ENCODE data around the gene SMCHD1. TPM values are rescaled to one million over a fixed set of nuclear protein-coding genes. Genes with fewer than 3 reads are reported as not detected.

SMCHD1 gene
- total and polyA plus RNA-seq, 2 experiments from 2014 or later: 7.7 to 39.0 TPM

GRCh38 chr18:2850816-2851215 is 195.3 kb downstream of the SMCHD1 start:
- ATAC-seq (no peak), DNase-seq (ENCODE audit: low spot score) (no peak)
- Histone ChIP-seq H4K20me1 (replicated peaks; ENCODE audit: insufficient read depth) (no peaks in the 10 kb centered on the region), H3K79me2 (replicated peaks; ENCODE audit: insufficient read depth) (no peaks in the 10 kb centered on the region), H3K4me3 (no peak overlapping the region), H3K9me2 (ENCODE audit: insufficient read depth) (no peaks in the 10 kb centered on the region), H3K36me3 (ENCODE audit: insufficient read depth) (no peaks in the 10 kb centered on the region), H3K27ac (ENCODE audit: low read depth) (no peak overlapping the region), H3K4me1 (ENCODE audit: insufficient read depth) (peaks cover 7% of the 10 kb centered on the region), H3K4me2 (no peak overlapping the region), H3F3A (replicated peaks; ENCODE audit: low read depth) (peaks cover 5% of the 10 kb centered on the region; the same call in 1 of the 2 replicates), H3K27me3 (ENCODE audit: insufficient read depth) (peaks cover 47% of the 10 kb centered on the region), H2AFZ (no peak overlapping the region)
- H3K27ac Mint-ChIP-seq: no peak overlapping the region
- H3K27me3 Mint-ChIP-seq (ENCODE audit: insufficient read depth, low read depth, poor library complexity): peaks cover 33% of the 10 kb centered on the region
- H3K36me3 Mint-ChIP-seq (ENCODE audit: low read depth): no peaks in the 10 kb centered on the region; the same call in 2 of the 3 replicates
- H3K4me1 Mint-ChIP-seq: peaks cover 7% of the 10 kb centered on the region
- no peak for TF ChIP-seq ZNF331 (CRISPR knock-in tag; IDR thresholded peaks at IDR 0.05; ENCODE audit: low read depth)
- no peak for TF ChIP-seq CREB1 (CRISPR knock-in tag; IDR thresholded peaks at IDR 0.05; ENCODE audit: low read depth)
- no peak for TF ChIP-seq ETS1 (IDR thresholded peaks at IDR 0.05)
- no peak for TF ChIP-seq EZH2 (IDR thresholded peaks at IDR 0.05; ENCODE audit: low read depth, unreplicated experiment)
- TF ChIP-seq ZNF114 (CRISPR knock-in tag; IDR thresholded peaks at IDR 0.05): no peak
- no peak for TF ChIP-seq STAT1 (IDR thresholded peaks at IDR 0.05; ENCODE audit: unreplicated experiment)
- no peak for TF ChIP-seq JUNB (IDR thresholded peaks at IDR 0.05; ENCODE audit: unreplicated experiment)
- TF ChIP-seq EZH2phosphoT487 (IDR thresholded peaks at IDR 0.05; ENCODE audit: unreplicated experiment): no peak
- TF ChIP-seq CTCF (conservative IDR thresholded peaks at IDR 0.05; ENCODE audit: low read depth in 2 of 2): no peak
- no peak for TF ChIP-seq REST (IDR thresholded peaks at IDR 0.05; ENCODE audit: unreplicated experiment)
- TF ChIP-seq POLR2AphosphoS5 (IDR thresholded peaks at IDR 0.05; ENCODE audit: low read depth): no peak
- TF ChIP-seq ZNF462 (CRISPR knock-in tag; IDR thresholded peaks at IDR 0.05): no peak
- TF ChIP-seq NANOG (IDR thresholded peaks at IDR 0.05; ENCODE audit: borderline replicate concordance): no peak
- no peaks in the 10 kb centered on the region; the same call in 2 of the 3 replicates for H3K9me3 Mint-ChIP-seq
- H3K4me3 Mint-ChIP-seq: no peak overlapping the region
